Bronchial epithelial cell (primary cell): Measurements from ENCODE around the gene PIGS. TPM values are rescaled to one million over a fixed set of nuclear protein-coding genes. Genes with fewer than 3 reads are reported as not detected.
A peak's percentile ranks its signal among the peaks of the same experiment; 100 is the strongest.

Source experiments
- DNase-seq: peaks from one replicate; pipeline ENCODE4 v3.0.0-alpha.2; 2010; ENCODE audit warnings: low read depth
- FAIRE-seq: peaks from 2 replicates; lab custom pipeline; 2011; peaks lifted over from hg19 to GRCh38; lab: Jason Lieb, UNC
- H3K27me3 ChIP-seq: 2 replicates; pipeline ENCODE4 v1.5.1; 2011; ENCODE audit warnings: low read length; ENCODE audit not compliant: control insufficient read depth, insufficient read depth
- H3K36me3 ChIP-seq: 2 replicates; pipeline ENCODE4 v1.5.1; 2011; ENCODE audit warnings: low read length; ENCODE audit not compliant: control insufficient read depth, insufficient read depth
- H3K4me3 ChIP-seq: 2 replicates; pipeline ENCODE4 v1.5.1; 2011; ENCODE audit warnings: mild to moderate bottlenecking, low read depth, low read length, control low read depth
- CTCF ChIP-seq: IDR thresholded peaks from 2 replicates; pipeline ENCODE4 v1.5.1; 2011; ENCODE audit warnings: mild to moderate bottlenecking, moderate library complexity, low read length, control low read depth, inconsistent platforms; ENCODE audit not compliant: insufficient read depth, severe bottlenecking
- total RNA-seq: library from RNA; depleted of rRNA; stranded (reverse); fragments of >200 nt; gene quantifications from 2 replicates; pipeline ENCODE4 v1.2.1, GENCODE V29; 2014

The PIGS gene
- total RNA-seq, 1 donor from 2014 or later: 25.5 TPM

- H3K27me3 ChIP-seq: no peaks in the 10 kb centered on the region
- DNase-seq (no peak), FAIRE-seq (no peak)
- no peak for TF ChIP-seq CTCF
- H3K36me3 ChIP-seq: no peaks in the 10 kb centered on the region
- H3K4me3 ChIP-seq: peak overlapping the region; percentile 31
These were observed 64.4 kb downstream of the PIGS start for GRCh38 chr17:28506763-28507487.

DNA sequence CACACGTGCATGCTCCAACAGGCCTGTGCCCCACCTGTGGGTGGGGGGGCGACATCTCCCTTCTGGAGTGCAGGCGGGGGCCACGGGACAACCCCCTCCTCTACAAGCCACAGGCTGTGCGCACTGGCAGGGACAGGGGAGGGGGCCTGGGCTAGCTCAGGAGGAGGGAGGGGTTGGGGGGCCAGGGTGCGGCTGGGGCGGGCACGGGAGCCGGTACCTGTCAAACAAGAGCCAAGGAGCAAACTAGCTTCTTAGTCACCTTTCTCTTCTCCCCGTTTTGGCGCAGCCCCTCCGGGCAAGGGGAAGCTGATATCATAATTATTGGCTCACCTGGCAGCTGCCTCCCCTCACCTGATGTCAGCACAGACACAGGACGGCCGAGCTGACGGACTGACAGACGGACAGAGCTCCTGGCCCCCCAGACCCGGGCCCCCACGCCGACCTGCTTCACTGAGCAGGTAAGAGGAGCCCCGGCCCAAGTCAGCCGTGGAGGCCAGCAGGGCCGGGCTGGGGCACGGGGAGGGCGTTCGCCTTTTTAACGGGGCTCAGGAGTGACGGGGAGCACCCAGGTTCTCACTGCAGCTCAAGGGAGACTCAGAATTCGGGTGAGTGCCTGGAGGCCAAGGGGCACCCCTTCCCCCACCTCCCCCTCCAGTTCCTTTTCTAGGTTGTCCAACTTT, 65.2 kb downstream of the PIGS start, which contains the start of gene FOXN1:
FOXN1 (plus strand) TSS at position 363 of the 680 bp plus-strand sequence. CDS start 17,622 bp downstream, outside the sequence.
- Histone ChIP-seq H3K27me3 (no peaks in the 10 kb centered on the region), H3K4me3 (peak within 1 kb of the TSS; percentile 31), H3K36me3 (no peaks in the 10 kb centered on the region)
- FAIRE-seq: no peak
- peak; percentile 82 for DNase-seq
- no peak for TF ChIP-seq CTCF

DNA sequence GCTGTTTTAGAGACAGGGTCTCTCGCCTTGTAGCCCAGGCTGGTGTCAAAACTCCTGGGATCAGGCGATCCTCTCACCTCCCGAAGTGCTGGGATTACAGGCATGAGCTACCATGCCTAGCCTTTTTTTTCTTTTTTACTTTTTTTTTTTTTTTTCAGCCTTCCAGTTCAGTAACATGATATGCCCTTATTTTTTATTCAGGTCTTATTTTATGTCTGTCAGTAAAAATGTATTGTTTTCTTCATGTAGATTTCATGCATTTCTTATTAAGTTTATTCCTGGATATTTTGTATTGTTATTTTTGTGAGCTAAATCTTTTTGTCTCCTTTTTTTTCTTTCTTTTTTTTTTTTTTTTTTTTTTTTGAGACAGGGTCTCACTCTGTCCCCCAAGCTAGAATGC, 67.9 kb downstream of the PIGS start:
- Histone ChIP-seq H3K27me3 (no peaks in the 10 kb centered on the region), H3K36me3 (no peaks in the 10 kb centered on the region), H3K4me3 (no peak overlapping the region)
- TF ChIP-seq CTCF: no peak
- DNase-seq: no peak
- no peak for FAIRE-seq

Other genes with a start within 250 kb of the PIGS start
- gene IFT20, start 236.1 kb downstream of the PIGS start, total RNA-seq: 37.8 and 43.7 TPM in 2 replicates
- gene TNFAIP1, start 235.8 kb downstream of the PIGS start, total RNA-seq: 29.0 and 40.7 TPM in 2 replicates
- gene POLDIP2, start 214.0 kb downstream of the PIGS start, total RNA-seq: 59.8 and 67.5 TPM in 2 replicates
- not detected in 2 replicates for gene SEBOX, start 206.3 kb downstream of the PIGS start, total RNA-seq
- gene VTN, start 201.2 kb downstream of the PIGS start, total RNA-seq: under 0.01 TPM in 2 replicates
- gene SARM1, start 199.8 kb downstream of the PIGS start, total RNA-seq: 0.26 and 0.53 TPM in 2 replicates
- gene SLC46A1, start 165.3 kb downstream of the PIGS start, total RNA-seq: 1.9 and 5.0 TPM in 2 replicates
- gene SLC13A2, start 97.9 kb downstream of the PIGS start, total RNA-seq: not detected in 2 replicates
- 0.38 TPM in 1 of 2 replicates, not detected in the other for gene FOXN1, start 65.2 kb downstream of the PIGS start, total RNA-seq
- gene UNC119, start 18.9 kb downstream of the PIGS start, total RNA-seq: 21.9 and 22.8 TPM in 2 replicates
- 39.3 and 53.4 TPM in 2 replicates for gene ALDOC, start 5.4 kb upstream of the PIGS start, total RNA-seq
- 1.3 and 2.0 TPM in 2 replicates for gene SPAG5, start 27.5 kb upstream of the PIGS start, total RNA-seq
- gene RSKR, start 42.7 kb upstream of the PIGS start, total RNA-seq: 6.6 and 11.8 TPM in 2 replicates
- 164 and 168 TPM in 2 replicates for gene BLTP2, start 73.6 kb upstream of the PIGS start, total RNA-seq
- gene SDF2, start 90.4 kb upstream of the PIGS start, total RNA-seq: 50.8 and 70.4 TPM in 2 replicates
- 23.2 and 32.9 TPM in 2 replicates for gene SUPT6H, start 90.7 kb upstream of the PIGS start, total RNA-seq
- gene PROCA1, start 140.4 kb upstream of the PIGS start, total RNA-seq: 0.26 and 0.64 TPM in 2 replicates
- 42.5 and 68.7 TPM in 2 replicates for gene RAB34, start 146.3 kb upstream of the PIGS start, total RNA-seq
- 928 and 1,097 TPM in 2 replicates for gene RPL23A, start 148.5 kb upstream of the PIGS start, total RNA-seq
- gene TLCD1, start 154.7 kb upstream of the PIGS start, total RNA-seq: 6.5 and 7.4 TPM in 2 replicates
- gene NEK8, start 157.3 kb upstream of the PIGS start, total RNA-seq: 3.1 and 3.2 TPM in 2 replicates
- 32.0 and 36.6 TPM in 2 replicates for gene TRAF4, start 172.5 kb upstream of the PIGS start, total RNA-seq